HG03342 (cell line): Measurements from ENCODE around the gene GDF3.
"Not testable (repeated sequence)": the region's sequence is repeated elsewhere in the genome, so short reads cannot be mapped to it uniquely, and the experiment has no call there.

Experiments used
- ATAC-seq: cut with Tn5 transposase; IDR thresholded peaks from one replicate; pipeline ENCODE4 v1.9.1; 2021; ENCODE audit warnings: mild to moderate bottlenecking, moderate library complexity; ENCODE audit not compliant: unreplicated experiment

The GDF3 gene

DNA sequence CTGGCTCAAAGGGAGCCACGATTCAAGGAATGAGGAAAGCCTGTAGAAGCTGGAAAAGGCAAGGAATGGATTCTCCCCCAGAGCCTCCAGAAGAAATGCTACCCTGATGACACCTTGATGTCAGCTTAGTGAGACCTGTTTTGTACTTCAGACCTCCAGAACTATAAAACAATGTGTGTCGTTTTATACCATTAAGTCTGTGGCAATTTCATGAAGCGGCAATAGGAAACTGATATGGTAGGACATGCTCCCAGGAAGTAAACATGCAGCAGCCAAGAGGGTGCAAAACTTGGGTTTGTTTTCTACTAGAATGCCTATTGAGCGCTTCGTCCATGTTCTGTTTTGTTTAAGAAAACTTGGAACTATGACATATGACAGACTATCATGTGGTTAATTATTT is 27.4 kb downstream of the GDF3 start:
- no peak for ATAC-seq

GRCh38 chr12:7667125-7667524 is 28.4 kb downstream of the GDF3 start:
- no peak for ATAC-seq

- ATAC-seq, result no peak
Observed at GRCh38 chr12:7666595-7666994, 29.0 kb downstream of the GDF3 start.

- no peak for ATAC-seq
Observed at GRCh38 chr12:7661741-7662140, 33.8 kb downstream of the GDF3 start.

- ATAC-seq, result no peak
Observed at GRCh38 chr12:7656121-7656520, 39.5 kb downstream of the GDF3 start.

DNA sequence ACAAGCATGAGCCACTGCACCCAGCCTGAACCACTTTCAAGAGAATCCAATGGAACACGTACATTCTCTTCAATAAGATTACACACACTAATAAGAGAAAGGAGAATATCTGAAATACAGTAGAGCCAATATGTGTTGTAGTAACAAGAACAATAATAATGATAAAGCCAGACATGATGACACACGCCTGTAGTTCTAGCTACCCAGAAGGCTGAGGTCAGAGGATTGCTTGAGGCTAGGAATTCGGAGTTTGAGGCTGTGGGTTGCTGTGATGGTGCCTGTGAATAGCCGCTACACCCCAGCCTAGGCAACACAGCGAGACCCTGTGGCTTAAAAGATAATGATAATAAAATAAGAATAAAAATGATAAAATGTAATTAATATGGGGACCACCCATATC is 45.5 kb downstream of the GDF3 start:
- no peak for ATAC-seq

DNA sequence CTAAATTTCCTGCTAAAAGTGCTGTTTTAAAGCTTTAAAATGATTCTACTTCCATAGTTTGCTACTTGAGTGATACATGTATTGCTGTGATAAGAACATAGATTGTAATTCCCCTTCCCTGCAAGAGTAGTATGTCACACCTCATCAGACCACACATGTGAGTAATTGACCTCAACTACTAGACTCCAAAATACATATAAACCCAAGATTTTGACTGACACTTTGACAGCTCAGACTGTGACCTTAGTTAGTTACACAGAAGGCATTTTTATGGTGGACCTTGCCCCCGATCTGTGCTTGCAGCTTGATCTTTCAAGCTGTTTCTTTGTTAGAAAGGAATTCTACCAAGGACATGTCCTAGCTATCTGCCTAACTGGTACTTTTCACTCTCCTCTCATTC is 48.5 kb downstream of the GDF3 start:
- ATAC-seq, result no peak

- ATAC-seq, result no peak
Observed at GRCh38 chr12:7646178-7646475, 49.4 kb downstream of the GDF3 start.

- ATAC-seq, result no peak
Observed at GRCh38 chr12:7645395-7646177, 50.0 kb downstream of the GDF3 start.

DNA sequence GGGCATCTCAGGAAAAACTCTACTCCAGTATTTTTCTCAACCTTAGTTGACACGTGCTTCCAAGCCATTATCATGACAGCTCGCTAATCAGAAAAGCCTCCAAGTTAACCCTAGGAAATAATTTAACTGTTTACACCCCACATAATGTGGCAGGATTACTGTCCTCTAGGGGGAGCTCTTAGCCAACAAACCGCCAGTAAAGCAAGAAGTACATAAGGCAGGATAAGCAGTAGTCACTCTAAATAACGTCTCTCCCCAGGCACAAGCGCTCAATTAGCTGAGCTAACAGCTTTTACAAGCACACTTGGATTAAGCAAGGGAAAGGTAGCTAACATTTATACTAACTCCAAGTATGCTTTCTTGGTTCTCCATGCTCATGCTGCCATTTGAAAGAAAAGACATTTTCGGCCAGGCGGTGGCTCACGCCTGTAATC is 52.7 kb downstream of the GDF3 start:
- ATAC-seq, result no peak

DNA sequence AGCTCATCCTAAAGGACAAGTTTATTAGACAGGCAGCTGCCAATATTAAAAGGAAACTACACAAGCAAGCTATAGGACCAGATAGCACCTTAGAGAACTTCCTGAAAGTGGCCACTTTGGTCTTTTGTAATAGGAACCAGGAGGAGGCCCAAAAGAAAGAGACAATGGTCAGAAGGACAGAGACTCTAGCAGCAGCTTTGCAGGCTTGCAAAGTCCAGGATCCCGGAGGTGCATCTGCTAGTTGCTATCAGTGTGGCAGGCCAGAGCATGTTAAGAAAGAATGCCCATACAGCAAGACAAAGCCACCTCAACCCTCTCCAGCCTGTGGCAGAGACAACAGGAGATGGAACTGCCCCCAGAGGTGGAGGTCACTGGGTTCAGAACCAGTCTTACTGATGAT is 53.3 kb downstream of the GDF3 start:
- ATAC-seq, result no peak

- not testable (repeated sequence) for ATAC-seq
Observed at GRCh38 chr12:7640123-7640995, 55.2 kb downstream of the GDF3 start.
